ENCODE data around the gene BGLAP. TPM values are rescaled to one million over a fixed set of nuclear protein-coding genes. Genes with fewer than 3 reads are reported as not detected.

BGLAP gene
- polyA plus RNA-seq, 1 of the 3 experiments (the other 2 are of a cell fraction): 1.1 TPM

DNA sequence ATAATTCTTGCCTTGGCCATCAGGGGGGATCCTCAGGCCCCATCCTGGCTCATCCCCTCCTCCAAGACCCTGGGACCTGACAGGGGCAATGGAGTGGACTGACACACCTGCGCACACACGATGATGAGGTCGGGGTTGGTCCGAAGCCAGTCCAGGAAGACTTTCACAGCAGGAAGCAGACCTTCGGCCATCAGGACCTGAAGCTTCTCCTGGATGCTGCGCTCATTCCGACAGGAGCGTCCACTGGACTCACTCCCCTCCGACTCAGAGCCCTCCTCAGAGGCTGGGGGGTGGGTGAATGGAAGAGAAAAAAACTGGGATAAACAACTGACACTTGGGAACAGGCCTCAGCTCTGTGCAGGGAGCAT is 21.3 kb downstream of the BGLAP start (continued):
- TF ChIP-seq, protein P1, sequence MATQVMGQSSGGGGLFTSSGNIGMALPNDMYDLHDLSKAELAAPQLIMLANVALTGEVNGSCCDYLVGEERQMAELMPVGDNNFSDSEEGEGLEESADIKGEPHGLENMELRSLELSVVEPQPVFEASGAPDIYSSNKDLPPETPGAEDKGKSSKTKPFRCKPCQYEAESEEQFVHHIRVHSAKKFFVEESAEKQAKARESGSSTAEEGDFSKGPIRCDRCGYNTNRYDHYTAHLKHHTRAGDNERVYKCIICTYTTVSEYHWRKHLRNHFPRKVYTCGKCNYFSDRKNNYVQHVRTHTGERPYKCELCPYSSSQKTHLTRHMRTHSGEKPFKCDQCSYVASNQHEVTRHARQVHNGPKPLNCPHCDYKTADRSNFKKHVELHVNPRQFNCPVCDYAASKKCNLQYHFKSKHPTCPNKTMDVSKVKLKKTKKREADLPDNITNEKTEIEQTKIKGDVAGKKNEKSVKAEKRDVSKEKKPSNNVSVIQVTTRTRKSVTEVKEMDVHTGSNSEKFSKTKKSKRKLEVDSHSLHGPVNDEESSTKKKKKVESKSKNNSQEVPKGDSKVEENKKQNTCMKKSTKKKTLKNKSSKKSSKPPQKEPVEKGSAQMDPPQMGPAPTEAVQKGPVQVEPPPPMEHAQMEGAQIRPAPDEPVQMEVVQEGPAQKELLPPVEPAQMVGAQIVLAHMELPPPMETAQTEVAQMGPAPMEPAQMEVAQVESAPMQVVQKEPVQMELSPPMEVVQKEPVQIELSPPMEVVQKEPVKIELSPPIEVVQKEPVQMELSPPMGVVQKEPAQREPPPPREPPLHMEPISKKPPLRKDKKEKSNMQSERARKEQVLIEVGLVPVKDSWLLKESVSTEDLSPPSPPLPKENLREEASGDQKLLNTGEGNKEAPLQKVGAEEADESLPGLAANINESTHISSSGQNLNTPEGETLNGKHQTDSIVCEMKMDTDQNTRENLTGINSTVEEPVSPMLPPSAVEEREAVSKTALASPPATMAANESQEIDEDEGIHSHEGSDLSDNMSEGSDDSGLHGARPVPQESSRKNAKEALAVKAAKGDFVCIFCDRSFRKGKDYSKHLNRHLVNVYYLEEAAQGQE (IDR thresholded peaks at IDR 0.05; ENCODE audit: low read depth, low read length): no peak

DNA sequence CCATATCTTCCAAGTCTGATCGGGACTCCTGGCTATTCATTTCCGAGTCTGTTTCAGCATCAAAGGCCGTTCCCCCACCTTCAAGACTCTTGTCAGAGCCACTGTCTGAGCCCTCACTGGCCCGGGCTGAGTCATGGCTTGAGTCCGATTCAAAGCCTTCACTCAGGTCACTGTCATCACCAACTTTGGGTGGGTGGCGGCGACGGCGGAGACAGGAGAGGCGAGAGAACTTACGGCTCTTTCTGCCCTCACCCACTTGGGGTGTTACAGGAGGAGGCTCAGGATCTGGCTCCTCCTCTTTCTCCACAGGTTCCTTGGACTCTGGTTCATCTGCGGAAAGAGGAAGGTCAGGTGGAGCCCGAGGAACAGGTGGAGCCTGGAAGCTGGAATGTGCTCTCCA is 24.1 kb downstream of the BGLAP start:
- Histone ChIP-seq H3K27me3 (ENCODE audit: insufficient read depth) (no peaks in the 10 kb centered on the region), H4K20me1 (ENCODE audit: insufficient read depth) (peaks cover 13% of the 10 kb centered on the region; the same call in 1 of the 2 replicates), H3K4me1 (ENCODE audit: control insufficient read depth in 1 of 2, insufficient read depth in 2 of 2, low read depth in 1 of 2, low read length in 1 of 2) (peaks cover 0 to 11% of the 10 kb centered on the region in 2 experiments; a peak in 2 of 4 replicates), H3K9me2 (no peaks in the 10 kb centered on the region), H3K79me2 (ENCODE audit: insufficient read depth) (peaks cover 6% of the 10 kb centered on the region; the same call in 1 of the 2 replicates), H3K9me3 (no peaks in the 10 kb centered on the region), H3K9ac (no peak overlapping the region), H3K4me2 (no peak overlapping the region), H3K27ac (ENCODE audit: low read depth in 2 of 2, low read length in 1 of 2) (no peak overlapping the region), H3K4me3 (ENCODE audit: low read depth in 2 of 2, low read length in 1 of 2) (no peak overlapping the region), H3F3A (replicated peaks; ENCODE audit: insufficient read depth) (peaks cover 34% of the 10 kb centered on the region), H3K36me3 (replicated peaks in 1 of 2; ENCODE audit: control insufficient read depth in 1 of 2, insufficient read depth in 2 of 2, low read length in 1 of 2) (peaks cover 64 to 70% of the 10 kb centered on the region in 2 experiments), H2AFZ (ENCODE audit: low read depth) (no peak overlapping the region)
- no peak for TF ChIP-seq YY1 (IDR thresholded peaks at IDR 0.05; ENCODE audit: low read depth)
- TF ChIP-seq RXRA (IDR thresholded peaks at IDR 0.05; ENCODE audit: borderline replicate concordance, low read depth): no peak
- 99% methylated on average over 11 of the region's 13 CpGs for WGBS (ENCODE audit: low lambda C conversion rate)
- ChIA-PET CTCF (no interaction called here), POLR2A (no interaction called here)
- no peak for DNase-seq

DNA sequence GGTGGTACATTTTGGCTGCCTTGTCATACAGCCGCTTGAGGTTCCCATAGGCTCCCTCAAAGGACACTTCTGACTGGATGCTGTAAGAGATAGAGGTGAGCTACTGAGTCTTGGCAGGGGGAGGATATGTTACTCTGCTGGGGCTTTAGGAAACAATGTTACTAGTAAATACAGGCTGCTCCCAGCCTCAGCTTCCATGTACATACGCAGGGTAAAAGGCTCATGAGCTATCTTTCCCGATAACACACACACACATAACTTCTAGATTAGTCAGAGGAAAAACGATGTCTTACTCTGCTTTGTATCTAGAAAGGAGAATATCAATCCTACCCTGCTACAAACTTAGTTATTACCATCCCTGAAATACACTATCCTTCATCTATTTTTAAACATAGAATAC is 26.4 kb downstream of the BGLAP start:
- Histone ChIP-seq H3K27ac (ENCODE audit: low read depth in 2 of 2, low read length in 1 of 2) (no peak overlapping the region), H3K4me3 (ENCODE audit: low read depth in 2 of 2, low read length in 1 of 2) (no peak overlapping the region), H3K27me3 (ENCODE audit: insufficient read depth) (no peaks in the 10 kb centered on the region), H3K4me1 (ENCODE audit: control insufficient read depth in 1 of 2, insufficient read depth in 2 of 2, low read depth in 1 of 2, low read length in 1 of 2) (peaks cover 0 to 3% of the 10 kb centered on the region in 2 experiments; a peak in 2 of 4 replicates), H3K4me2 (no peak overlapping the region), H3K79me2 (ENCODE audit: insufficient read depth) (no peaks in the 10 kb centered on the region), H3K36me3 (replicated peaks in 1 of 2; ENCODE audit: control insufficient read depth in 1 of 2, insufficient read depth in 2 of 2, low read length in 1 of 2) (peaks cover 61 to 73% of the 10 kb centered on the region in 2 experiments), H2AFZ (ENCODE audit: low read depth) (no peak overlapping the region), H3K9me2 (no peaks in the 10 kb centered on the region), H4K20me1 (ENCODE audit: insufficient read depth) (peaks cover 5% of the 10 kb centered on the region; the same call in 1 of the 2 replicates), H3K9me3 (no peaks in the 10 kb centered on the region), H3F3A (replicated peaks; ENCODE audit: insufficient read depth) (peaks cover 23% of the 10 kb centered on the region), H3K9ac (no peak overlapping the region)
- TF ChIP-seq CHD2 (IDR thresholded peaks at IDR 0.05; ENCODE audit: low read length, partially characterized antibody) (no peak), JUND (IDR thresholded peaks at IDR 0.05) (peak; percentile 29; the same call in 1 of the 2 replicates), POLR2AphosphoS5 (IDR thresholded peaks at IDR 0.05; ENCODE audit: low read depth, low read length) (no peak), TAF1 (IDR thresholded peaks at IDR 0.05; ENCODE audit: borderline replicate concordance, low read depth, low read length) (no peak)
- DNase-seq: no peak
- ChIA-PET POLR2A (interaction anchor here (1.2 kb wide), 1 partner anchor 14 kb away, joined by 3 read pairs; the partner anchor contains the start of gene SMG5), CTCF (interaction anchor here (1.1 kb wide), 1 partner anchor 11 kb away, joined by 4 read pairs; no protein-coding TSS in a partner anchor)
- WGBS (ENCODE audit: low lambda C conversion rate): 57% methylated on average over 4 of the region's 4 CpGs
